Spleen (tissue), 7 donors: ENCODE data around the gene NEIL1.

Experiments
- CTCF ChIP-seq, 11 experiments: fragments of 200-600 bp in 7 of 11; fragments of 450-650 bp in 4 of 11; sonication (generic) in 4 of 11; IDR thresholded peaks in 8 of 11; conservative IDR thresholded peaks in 3 of 11; 1 replicate in 7 of 11; 2 replicates in 4 of 11; pipeline versions ENCODE4 v1.4.0 to v1.8.0; 2016 to 2021; ENCODE audit warnings: antibody characterized with exemption in 11 of 11, inconsistent platforms in 4 of 11, mild to moderate bottlenecking in 1 of 11
- POLR2A ChIP-seq, 3 donors: fragments of 450-650 bp; IDR thresholded peaks; one replicate each; pipeline ENCODE4 v1.5.1; 2017; ENCODE audit warnings: antibody characterized with exemption in 3 of 3, mild to moderate bottlenecking in 1 of 3
- donor health status: DM: no; HTN: no; CAD: no; lungs with moderate emphysema.
- donor health status: DM: no; HTN: no; CAD: no.
- donor health status: DM: no; HTN: no; CAD: no.

DNA sequence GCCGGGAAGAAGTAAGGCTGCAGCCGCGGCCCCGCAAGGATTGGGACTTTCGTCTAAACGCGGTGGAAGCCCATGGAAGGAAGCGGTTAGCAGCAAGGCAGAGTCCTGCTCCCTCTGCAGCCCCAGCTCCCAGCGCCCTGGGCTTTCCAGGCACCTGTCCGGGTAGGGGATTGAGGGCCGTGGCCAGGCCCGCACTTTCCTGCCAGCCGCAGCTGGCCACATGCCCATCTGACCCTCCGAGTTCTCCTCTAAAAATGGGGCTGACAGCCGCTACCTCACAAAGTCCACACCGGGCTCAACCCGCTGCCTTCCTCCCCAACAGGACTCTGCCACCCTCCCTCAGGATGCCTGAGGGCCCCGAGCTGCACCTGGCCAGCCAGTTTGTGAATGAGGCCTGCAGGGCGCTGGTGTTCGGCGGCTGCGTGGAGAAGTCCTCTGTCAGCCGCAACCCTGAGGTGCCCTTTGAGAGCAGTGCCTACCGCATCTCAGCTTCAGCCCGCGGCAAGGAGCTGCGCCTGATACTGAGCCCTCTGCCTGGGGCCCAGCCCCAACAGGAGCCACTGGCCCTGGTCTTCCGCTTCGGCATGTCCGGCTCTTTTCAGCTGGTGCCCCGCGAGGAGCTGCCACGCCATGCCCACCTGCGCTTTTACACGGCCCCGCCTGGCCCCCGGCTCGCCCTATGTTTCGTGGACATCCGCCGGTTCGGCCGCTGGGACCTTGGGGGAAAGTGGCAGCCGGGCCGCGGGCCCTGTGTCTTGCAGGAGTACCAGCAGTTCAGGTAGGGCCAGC, 1.9 kb downstream of the NEIL1 start:
- no peak for TF ChIP-seq CTCF (IDR thresholded peaks at IDR 0.05 in 8 of 11, conservative IDR thresholded peaks at IDR 0.05 in 3 of 11)
- no peak for TF ChIP-seq POLR2A (IDR thresholded peaks at IDR 0.05)
